Activated CD4-positive, alpha-beta T cell treated with anti-CD3 and anti-CD28 coated beads for 4 hours (primary cell): ENCODE results near the gene NCKAP5L.
A peak's percentile ranks its signal among the peaks of the same experiment; 100 is the strongest.
"Not testable (repeated sequence)": the region's sequence is repeated elsewhere in the genome, so short reads cannot be mapped to it uniquely, and the experiment has no call there.

Experiments used
- DNase-seq, 2 donors: peaks; one replicate each; pipeline ENCODE4 v3.0.0-alpha.2; 2020

Gene NCKAP5L

GRCh38 chr12:49796606-49797448 is 31.4 kb downstream of the NCKAP5L start:
- DNase-seq, result no peak

- no peak for DNase-seq
Observed at GRCh38 chr12:49796155-49796554, 32.1 kb downstream of the NCKAP5L start.

- DNase-seq, result no peak
Observed at GRCh38 chr12:49795654-49796105, 32.5 kb downstream of the NCKAP5L start.

GRCh38 chr12:49794811-49795653 is 33.2 kb downstream of the NCKAP5L start:
- DNase-seq, result no peak

GRCh38 chr12:49794021-49794420 is 34.2 kb downstream of the NCKAP5L start:
- no peak for DNase-seq

GRCh38 chr12:49793620-49794019 is 34.6 kb downstream of the NCKAP5L start:
- DNase-seq, result no peak

- no peak for DNase-seq
Observed at GRCh38 chr12:49792976-49793580, 35.1 kb downstream of the NCKAP5L start.

- DNase-seq, result no peak
Observed at GRCh38 chr12:49792181-49792970, 35.8 kb downstream of the NCKAP5L start.

GRCh38 chr12:49791700-49792099 is 36.5 kb downstream of the NCKAP5L start:
- DNase-seq, result no peak

GRCh38 chr12:49790741-49791555 is 37.3 kb downstream of the NCKAP5L start:
- DNase-seq, result no peak

GRCh38 chr12:49789992-49790391 is 38.2 kb downstream of the NCKAP5L start:
- no peak for DNase-seq

GRCh38 chr12:49787672-49788071 is 40.5 kb downstream of the NCKAP5L start:
- no peak for DNase-seq

GRCh38 chr12:49784756-49785409 is 43.3 kb downstream of the NCKAP5L start:
- no peak for DNase-seq

- DNase-seq, result no peak
Observed at GRCh38 chr12:49783917-49784676, 44.1 kb downstream of the NCKAP5L start.

- DNase-seq, result not testable (repeated sequence)
Observed at GRCh38 chr12:49780914-49781313, 47.3 kb downstream of the NCKAP5L start.

- no peak for DNase-seq
Observed at GRCh38 chr12:49779581-49779980, 48.6 kb downstream of the NCKAP5L start.

GRCh38 chr12:49777800-49778748 is 50.1 kb downstream of the NCKAP5L start:
- peak; percentile 71 to 83 for DNase-seq

GRCh38 chr12:49777341-49777740 is 50.9 kb downstream of the NCKAP5L start:
- DNase-seq, result no peak

- DNase-seq, result no peak
Observed at GRCh38 chr12:49776858-49777257, 51.4 kb downstream of the NCKAP5L start.
